HG03175 (cell line): ENCODE results near the gene CPSF4L.
"Not testable (repeated sequence)": the region's sequence is repeated elsewhere in the genome, so short reads cannot be mapped to it uniquely, and the experiment has no call there.

Experiments
- ATAC-seq: cut with Tn5 transposase; IDR thresholded peaks from one replicate; pipeline ENCODE4 v1.9.1; 2021; ENCODE audit warnings: mild to moderate bottlenecking, moderate library complexity; ENCODE audit not compliant: unreplicated experiment

Gene CPSF4L

DNA sequence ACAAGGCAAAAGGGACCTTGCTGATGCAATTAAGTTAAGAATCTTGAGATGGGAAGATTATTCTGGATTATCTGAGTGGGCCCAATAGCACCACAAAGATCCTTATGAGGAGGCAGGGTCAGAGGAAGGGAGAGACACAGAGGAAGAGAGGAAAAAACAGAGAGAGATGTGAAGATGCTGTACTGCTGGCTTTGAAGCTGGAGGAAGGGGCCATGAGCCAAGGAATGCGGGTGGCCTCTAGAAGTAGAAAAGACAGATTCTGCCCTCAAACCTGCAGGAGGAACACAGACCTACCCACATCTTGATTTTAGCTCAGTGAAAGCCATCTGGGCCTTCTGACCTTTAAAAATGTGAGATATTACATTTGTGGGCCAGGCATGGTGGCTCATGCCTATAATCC lies 8.1 kb upstream of the CPSF4L start:
- ATAC-seq: no peak

DNA sequence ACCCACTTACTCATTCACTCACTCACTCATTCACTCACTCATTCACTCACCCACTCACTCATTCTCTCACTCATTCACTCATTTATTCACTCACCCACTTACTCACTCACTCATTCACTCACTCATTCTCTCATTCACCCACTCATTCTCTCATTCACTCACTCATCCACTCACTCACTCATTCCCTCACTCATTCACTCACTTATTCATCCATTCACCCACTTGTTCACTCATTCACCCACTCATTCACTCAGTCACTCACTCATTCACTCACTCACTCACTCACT lies 7.6 kb upstream of the CPSF4L start:
- no peak for ATAC-seq

DNA sequence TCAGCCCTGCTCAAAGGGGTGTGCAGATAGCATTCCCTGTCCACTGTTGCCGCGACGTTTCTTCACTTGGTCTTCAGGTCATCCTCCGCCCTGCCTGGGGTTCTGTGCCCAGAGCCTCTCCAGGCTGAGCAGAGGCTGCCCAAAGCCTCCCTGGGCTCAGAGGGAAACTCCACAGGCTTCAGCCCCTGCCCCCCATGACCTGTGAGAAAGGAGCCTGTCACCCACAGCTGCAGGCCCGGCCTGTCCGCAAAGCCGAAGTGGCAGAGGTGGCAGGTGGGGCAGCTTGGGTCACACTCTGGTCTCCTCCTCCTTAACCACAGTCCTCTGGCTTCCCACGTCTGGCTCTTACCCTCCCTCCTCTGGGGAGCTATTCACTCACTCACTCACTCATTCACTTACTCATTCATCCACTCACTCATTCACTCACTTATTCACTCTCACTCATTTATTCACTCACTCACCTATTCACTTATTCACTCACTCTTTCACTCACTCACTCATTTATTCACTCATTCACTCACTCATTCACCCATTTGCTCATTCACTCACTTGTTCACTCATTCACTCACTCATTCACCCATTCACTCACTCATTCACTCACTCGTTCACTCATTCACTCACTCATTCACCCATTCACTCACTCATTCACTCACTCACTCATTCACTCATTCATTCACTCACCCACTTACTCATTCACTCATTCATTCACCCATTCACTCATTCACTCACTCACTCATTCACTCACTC lies 7.1 kb upstream of the CPSF4L start:
- ATAC-seq: no peak

DNA sequence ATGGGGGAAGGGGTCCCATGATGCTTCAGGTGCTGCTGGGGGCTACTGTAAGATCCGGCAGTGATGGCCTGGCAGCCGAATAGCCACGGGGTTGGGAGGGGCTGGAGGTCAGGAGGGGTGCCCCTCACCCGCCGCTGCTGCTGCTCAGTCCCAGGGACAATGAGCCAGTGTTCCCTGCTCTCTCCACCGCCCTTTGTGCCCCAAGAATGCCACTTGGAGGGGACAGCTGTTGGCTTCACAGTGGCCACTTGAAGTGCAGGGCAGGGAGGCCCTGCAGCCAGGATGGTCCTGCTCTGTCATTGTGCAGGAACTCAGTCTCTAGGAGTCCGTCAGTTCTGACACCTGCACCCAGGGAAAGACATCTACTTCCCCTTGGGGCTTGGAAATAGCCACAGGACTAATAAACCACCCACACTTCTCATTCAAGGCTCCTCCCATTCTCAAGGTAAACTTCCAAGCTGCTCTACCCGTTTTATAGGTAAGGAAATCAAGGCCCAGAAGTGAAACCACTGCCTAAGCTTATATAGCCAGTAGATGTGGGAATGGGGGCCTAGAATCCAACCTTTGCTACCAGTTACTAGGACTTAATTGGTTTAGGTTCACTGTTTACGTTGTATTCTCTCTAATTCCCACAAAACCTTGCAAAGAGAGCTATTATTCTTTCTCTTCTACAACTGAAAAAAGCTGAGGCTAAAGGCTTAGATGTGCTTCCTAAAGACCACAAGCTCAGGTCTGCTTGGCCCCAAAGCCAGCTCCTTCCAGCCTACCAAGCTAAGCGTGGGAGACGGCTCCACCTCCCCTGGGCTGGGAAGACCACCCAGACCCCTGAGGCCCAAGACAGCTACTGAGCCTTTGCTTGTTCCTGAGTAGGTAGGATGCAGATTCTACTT lies 6.2 kb upstream of the CPSF4L start:
- no peak for ATAC-seq

DNA sequence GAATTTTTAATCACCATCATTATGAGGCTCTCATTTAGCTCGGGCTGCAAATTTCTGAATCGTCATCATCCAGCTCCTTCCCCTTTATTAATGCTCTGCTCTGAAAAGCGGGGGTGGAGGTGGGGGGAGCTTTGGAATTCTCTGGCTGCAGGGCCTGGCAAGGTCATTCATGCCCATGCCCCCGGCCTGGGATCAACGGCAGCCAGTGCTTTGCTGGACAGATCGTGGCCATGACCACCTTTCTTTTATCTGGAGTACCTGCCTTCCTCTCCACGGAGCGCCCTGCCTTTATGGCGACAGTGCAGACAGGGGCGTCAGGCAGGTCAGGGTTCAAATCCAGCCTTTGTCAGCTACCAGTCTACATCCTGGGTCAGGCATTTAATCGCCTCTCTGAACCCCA lies 5.1 kb upstream of the CPSF4L start:
- ATAC-seq: no peak

DNA sequence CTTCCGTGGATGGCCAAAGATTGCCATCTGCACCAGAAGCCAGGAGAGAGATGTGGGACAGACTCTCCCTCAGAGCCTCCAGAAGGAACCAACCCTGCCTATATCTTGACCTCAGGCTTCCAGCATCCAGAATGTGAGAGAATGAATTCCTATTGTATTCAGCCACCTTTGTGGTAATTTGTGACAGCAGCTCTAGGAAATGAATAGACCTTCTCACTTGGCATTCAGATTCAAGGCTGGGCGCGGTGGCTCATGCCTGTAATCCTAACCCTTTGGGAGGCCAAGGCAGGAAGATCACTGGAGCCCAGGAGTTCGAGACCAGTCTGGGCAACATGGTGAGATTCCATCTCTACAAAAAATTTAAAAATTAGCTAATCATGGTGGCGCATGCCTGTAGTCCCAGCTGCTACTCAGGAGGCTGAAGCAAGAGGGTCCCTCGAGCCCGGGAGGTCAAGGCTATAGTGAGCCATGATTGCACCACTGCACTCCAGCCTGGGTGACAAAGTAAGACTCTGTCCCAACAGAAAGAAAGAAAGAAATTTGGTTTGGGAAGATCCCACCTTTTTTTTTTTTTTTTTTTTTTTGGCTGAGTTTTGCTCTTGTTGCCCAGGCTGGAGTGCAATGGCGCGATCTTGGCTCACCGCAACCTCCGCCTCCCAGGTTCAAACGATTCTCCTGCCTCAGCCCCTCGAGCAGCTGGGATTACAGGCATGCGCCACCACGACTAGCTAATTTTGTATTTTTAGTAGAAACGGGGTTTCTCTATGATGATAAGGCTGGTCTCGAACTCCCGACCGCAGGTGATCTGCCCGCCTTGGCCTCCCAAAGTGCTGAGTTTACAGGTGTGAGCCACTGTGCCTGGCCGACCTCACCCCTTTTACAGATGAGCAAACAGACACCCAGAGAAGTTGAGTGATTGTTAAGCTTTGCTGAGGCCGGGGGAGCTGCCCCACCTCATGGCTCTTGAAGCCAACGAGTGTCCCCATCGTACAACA lies 4.3 kb upstream of the CPSF4L start:
- no peak for ATAC-seq

DNA sequence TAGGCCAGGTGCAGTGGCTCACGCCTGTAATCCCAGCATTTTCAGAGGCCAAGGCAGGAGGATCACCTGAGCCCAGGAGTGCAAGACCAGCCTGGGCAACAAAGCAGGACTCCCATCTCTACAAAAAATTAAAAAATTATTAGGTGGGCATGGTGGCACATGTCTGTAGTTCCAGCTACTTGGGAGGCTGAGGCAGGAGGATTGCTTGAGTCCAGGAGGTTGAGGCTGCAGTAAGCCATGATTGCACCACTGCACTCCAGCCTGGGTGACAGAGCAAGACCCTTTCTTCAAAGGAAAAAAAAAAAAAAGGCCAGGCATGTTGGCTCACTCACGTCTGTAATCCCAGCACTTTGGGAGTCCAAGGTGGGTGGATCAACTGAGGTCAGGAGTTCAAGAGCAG lies 2.8 kb upstream of the CPSF4L start:
- ATAC-seq: not testable (repeated sequence)

DNA sequence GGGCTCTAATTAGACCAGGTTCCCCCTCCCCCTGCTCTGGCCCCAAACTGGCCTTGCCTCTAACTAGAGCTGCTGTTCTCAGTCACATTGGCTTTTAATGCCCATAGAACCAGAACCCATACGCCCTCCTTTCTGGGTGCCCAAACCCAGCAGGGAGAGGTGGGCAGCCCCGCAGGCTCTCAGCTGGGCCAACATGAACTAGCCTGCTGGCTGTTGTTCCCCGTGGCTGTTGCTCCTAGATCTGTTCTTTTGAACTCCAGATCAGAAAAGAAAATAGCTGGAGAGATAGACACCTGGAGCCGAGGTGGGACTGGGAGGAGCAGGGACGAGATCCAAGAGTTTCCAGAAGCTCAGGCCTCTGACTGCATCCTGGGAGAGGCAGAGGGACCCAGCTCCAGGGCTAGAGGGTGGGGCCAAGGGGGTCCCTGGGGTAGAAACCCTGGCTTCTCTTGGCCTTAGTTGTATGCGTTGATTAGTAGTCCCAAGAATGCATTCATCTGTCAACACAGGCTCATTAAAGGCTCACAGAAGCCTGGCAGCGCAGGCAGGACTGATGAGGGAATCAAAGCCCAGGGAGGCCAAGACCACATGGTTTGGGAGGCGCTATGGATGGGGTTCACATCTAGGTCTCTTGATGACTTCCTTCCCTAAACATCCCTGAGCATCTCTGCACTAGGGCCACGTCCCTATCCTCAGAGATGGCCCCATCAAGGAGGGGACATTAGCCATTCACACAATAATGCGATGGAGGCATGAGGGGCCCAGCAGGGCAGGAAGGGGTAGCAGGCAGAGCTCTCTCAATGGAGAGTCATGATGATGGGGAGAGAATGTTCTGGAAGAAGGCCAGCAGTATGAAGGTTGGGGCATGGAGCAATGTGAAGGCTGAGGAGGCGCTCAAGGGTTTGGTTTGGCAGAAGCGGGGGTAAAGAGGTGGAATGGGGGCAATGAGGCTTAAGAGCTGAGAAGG lies 1.3 kb upstream of the CPSF4L start:
- ATAC-seq: no peak

DNA sequence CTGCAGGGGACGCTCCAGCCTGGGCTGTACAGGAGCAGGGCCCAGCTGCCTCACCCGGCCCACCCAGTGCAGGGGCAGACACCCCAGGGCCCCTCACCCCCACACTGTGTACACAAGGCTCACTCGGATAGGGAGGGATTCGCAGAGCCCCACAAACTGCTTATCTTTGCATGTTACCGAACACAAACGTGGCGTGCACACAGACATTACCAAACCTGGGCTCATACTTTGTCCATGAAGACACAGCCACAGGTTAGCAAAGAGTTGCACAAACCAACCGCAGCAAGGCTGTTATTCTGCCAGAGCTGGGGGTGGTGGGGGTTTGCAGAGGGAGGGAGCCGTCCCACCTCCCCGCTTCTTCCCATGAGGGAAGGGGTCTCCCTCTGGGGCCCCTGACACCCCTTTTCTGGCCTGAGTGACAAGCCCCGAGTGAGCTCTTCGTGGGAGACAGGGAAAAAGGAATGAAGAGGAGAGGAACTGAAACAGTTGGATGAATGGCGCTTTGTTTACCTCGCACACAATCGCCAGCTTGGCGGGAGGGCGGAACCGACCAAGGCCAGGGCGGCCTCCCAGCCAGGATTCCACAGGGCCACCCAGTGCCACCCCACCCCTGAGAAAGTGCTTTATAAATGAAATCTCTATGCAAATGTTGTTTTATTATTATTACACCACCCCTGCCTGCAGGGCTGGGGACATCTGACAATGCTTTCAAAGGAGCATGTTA lies 434 bp upstream of the CPSF4L start:
- no peak for ATAC-seq

DNA sequence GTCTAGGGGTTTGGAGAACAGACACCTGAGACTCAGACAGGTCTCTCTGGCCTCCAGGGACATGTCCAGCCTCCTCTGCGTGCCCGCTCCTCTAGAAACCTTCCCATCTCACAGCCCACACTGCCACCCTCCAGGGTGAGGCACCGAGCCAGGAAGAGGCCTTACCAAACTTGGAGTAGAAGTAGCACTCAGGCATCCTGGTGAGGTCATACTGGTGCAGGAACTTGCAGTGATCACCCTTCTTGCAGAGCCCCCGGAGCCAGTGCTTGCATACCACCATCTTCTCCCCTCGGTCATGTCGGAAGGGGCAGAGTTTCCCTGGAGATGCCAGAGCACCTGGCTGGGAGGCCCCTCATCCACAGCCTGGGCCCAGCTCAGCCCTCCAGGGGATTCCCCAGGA lies 4.2 kb downstream of the CPSF4L start:
- no peak for ATAC-seq

DNA sequence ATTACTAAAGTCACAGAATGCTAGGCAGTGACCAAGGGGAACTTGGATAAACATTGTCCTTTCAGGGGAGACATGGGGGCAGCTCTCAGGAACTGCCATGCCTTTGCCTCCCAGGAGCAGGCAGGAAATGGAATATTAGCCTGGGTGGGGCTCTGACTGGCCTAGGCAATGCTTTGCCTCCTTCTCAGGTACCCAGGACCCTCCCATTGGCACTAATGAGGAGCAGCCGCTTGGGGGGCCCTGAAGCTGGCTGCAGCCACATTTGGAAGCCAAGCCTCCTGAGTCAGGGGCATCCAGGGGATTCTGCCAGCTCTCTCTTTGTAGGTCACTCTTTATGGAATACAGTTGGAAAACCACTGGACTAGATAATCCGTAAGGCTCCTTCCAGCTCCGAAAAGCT lies 5.5 kb downstream of the CPSF4L start:
- no peak for ATAC-seq

DNA sequence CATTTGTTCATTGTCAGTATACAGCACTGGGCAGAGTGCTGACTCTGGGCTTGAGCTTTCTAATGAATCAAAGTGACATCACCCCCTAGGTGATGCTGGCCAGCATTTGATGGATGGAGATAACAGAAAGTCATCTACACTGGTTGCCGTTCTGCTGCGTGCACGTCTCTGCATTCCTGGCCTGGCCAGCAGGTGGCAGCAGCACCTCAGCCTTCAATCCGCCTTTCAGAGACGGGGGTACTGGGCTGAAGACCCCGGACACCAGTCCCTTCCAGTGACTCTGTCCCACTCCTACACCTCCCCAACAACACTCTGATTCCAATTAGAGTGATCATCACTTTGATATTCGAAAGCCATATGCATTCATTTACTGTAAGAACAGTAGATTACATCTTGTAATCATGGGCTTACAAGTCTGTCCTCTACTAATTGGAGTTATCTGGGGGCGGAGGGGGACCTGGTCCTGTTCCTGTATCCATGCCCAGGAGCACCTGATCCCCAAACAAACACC lies 6.0 kb downstream of the CPSF4L start:
- ATAC-seq: no peak

DNA sequence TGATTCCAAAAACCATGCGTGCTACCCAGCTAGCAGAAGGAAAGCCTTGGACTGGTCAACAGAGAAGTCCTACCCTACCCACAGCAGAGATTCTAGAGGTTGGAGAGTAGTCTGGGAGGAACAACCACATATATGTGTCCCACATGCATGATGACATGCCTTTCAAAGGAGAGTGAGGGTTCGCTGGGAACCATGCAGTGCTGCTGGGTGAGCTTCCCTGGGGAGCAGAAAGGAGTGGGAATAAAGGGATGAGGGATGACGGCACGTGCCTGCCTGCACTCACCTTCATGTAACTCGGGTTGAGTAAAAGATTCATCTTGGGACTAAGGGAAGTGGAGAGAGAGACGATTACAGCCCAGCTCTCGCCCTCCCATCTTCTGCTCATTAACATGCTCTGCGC lies 9.8 kb downstream of the CPSF4L start:
- no peak for ATAC-seq

DNA sequence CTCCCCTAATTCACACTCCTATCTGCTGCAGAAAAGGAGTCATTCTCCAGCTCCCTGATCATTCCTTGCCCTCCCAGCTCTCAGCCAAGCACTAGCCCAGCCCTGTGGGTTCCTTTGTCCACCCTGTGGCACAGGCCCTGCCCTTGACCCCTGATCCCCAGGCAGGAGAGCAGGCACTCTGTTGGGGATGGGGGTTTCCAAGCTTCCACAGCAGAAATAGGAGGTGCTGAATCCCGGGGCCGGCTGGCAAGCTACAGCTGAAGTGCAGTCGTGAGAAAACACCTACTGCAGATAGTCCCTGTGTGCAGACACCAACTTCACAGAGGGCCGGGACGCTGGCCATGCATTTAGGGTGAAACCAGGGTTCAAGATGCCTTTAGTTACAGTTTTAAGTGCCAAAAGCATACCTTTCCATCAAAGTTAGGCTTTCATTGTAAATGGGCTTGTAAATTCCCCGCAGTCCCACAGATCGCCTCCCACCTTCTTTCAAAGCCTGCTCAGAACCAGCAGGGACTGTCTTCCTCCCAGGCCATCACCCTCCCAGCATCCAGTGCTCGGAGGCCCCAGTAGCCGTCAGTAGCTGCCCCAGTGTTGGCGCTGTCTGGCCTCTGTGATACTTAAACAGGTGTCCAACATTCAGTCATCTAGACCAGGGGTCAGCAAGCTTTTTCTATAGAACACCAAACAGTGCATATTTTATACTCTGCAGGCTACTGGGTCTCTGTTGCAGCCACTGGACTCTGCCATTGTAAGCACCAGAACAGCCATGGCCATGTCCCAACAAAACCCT lies 10.6 kb downstream of the CPSF4L start:
- ATAC-seq: no peak

DNA sequence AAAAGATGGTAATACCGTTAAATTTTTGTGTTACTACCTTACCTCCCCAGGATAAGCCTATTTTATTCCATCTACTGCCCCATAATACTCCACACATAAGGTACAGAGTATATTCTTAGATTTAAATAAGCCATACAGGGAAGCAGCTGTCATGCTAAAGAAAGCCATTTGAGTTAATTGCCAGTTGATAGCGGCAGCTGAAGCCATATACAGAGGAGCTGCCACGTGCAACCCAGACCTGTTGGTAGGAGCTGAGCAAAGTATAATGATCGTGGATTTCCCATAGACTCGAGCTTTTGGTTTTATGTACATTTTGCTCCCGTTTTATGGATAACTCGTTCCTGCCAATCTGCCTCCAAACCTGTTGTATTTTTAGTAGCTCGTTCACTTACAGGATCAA lies 12.0 kb downstream of the CPSF4L start:
- no peak for ATAC-seq

DNA sequence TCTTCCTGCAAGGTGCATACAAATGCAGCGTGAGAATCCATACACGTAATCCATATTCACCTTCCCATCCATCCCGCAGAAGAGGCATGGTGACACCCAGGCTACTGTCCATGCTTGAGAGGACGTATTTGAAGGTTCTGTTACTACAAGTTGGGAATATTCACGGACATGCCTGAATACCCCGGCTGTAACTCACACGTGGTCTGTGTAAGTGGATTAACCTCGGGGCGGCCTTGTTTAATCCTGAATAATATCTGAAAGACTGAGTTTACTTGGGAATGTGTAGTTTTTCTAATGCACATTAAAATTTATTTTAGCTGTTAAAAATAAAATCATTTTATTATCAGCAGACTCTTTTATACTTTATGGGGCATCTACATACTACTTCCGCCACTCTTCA lies 13.1 kb downstream of the CPSF4L start:
- ATAC-seq: no peak

DNA sequence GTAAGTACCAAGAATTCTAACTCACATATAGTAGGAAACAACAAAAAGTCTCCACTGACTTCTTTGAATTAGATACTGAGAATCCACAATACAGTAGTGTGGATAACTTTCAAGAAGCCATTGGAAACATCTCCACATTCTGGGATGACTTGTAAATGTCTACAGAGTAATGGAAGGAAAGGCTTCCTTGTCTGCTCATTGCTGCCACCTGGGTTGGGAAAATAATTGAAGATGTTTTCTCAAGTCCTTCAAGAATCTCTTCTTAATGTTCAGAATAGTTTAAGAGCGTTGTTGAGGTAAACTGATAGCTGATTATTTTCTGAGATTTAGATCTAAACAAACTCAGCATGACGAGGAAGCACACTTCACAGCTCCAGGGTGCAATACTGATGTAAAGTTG lies 14.0 kb downstream of the CPSF4L start:
- no peak for ATAC-seq

DNA sequence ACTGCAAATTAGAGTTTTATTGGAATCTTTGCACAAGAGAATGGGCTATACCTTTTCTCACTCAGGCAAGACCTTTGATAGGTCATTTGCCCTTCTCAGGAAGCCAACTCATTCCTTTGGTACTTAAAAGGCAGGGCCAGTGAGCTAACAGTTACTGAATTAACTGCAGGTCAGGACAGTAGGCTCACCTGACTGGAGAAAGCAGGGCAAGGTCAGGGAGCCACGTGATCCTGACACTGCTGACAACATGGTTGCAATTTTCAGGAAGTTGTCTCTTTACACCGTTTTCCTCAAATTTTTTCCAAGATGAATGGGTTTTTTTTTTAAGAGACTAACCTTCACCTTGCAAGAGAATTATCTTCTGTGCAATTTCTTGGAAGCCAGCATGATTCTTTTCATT lies 21.1 kb downstream of the CPSF4L start:
- ATAC-seq: no peak

DNA sequence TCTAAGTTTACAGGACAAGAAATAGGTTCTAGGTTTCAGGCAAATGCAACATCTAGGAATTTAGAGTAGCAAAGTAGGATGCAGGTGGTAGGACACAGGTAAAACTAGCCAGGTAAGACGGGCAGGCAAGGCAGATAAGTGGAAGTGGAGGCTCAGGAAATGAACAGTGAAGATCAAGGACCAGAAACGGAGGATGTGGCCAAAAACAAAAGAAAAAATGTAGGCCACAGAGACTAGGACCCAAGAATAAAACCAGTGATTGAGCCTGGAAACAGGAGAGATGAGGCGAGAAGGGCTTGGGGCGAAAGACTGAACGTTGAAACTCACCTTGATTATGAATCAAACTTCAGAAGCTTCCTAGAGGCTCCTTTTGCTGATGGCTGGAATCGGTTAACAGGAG lies 24.0 kb downstream of the CPSF4L start:
- ATAC-seq: no peak
